ENCODE results near the gene FBXL7. TPM values are rescaled to one million over a fixed set of nuclear protein-coding genes. Genes with fewer than 3 reads are reported as not detected.
A peak's percentile ranks its signal among the peaks of the same experiment; 100 is the strongest.

The FBXL7 gene
- total and polyA plus RNA-seq, 2 donors (not counting 3 experiments of a cell fraction or from before 2014, with no cell fraction given) = 23.5 to 32.2 TPM

GRCh38 chr5:15645381-15646160 lies 145.6 kb downstream of the FBXL7 start:
- ChIA-PET POLR2A (no interaction called here), CTCF (interaction anchor here (0.6 to 1.6 kb wide), 7 partner anchors 10 to 74 kb away, joined by 3 to 5 read pairs (median 3); no protein-coding TSS in a partner anchor)
- H3K9ac ChIP-seq (replicated peaks; ENCODE audit: extremely low read depth, insufficient read depth, low read length) = no peak overlapping the region
- peak overlapping the region; percentile 23 for H3K4me2 ChIP-seq (ENCODE audit: insufficient read depth, low read length)
- TF ChIP-seq FOS (IDR thresholded peaks at IDR 0.05; ENCODE audit: borderline replicate concordance, insufficient read depth, low read length) (peak; percentile 71), CTCF (IDR thresholded peaks at IDR 0.05; ENCODE audit: extremely low read depth in 1 of 2, insufficient read depth in 1 of 2, low read depth in 1 of 2, low read length in 2 of 2) (no peak), MAX (IDR thresholded peaks at IDR 0.05; ENCODE audit: insufficient read depth, insufficient read length) (peak; percentile 50), JUN (IDR thresholded peaks at IDR 0.05; ENCODE audit: borderline replicate concordance, insufficient read depth, insufficient read length, low read depth) (peak; percentile 63), EZH2 (IDR thresholded peaks at IDR 0.05; ENCODE audit: borderline replicate concordance, low read depth, low read length, severe bottlenecking) (no peak), MYC (IDR thresholded peaks at IDR 0.05; ENCODE audit: low read depth, low read length) (no peak), POLR2A (IDR thresholded peaks at IDR 0.05; ENCODE audit: low read depth, low read length) (no peak), POLR2AphosphoS5 (IDR thresholded peaks at IDR 0.05; ENCODE audit: insufficient read depth, low read depth, low read length) (no peak), GATA2 (IDR thresholded peaks at IDR 0.05; ENCODE audit: insufficient read depth, insufficient read length, low read depth, low read length) (peak; percentile 16)
- no peaks in the 10 kb centered on the region for H3K9me3 ChIP-seq (replicated peaks; ENCODE audit: control insufficient read depth, insufficient read depth, low read length)
- peaks cover 21% of the 10 kb centered on the region for H3K4me1 ChIP-seq (ENCODE audit: control insufficient read depth, extremely low read depth, insufficient read depth, low read length)
- H3K79me2 ChIP-seq (ENCODE audit: control insufficient read depth, insufficient read depth, low read length) = peaks cover 17% of the 10 kb centered on the region
- no peak overlapping the region for H3K27ac ChIP-seq (ENCODE audit: insufficient read depth, low read depth, low read length)
- no peaks in the 10 kb centered on the region for H3K9me1 ChIP-seq (replicated peaks; ENCODE audit: control insufficient read depth, extremely low read depth, insufficient read depth, low read length)
- DNase-seq (ENCODE audit: low read depth, low spot score) (peak; percentile 74), FAIRE-seq (peak; percentile 87)
- H4K20me1 ChIP-seq (replicated peaks; ENCODE audit: control insufficient read depth, extremely low read depth, insufficient read depth, low read length) = peaks cover 4% of the 10 kb centered on the region
- no peaks in the 10 kb centered on the region for H3K27me3 ChIP-seq (ENCODE audit: control insufficient read depth in 2 of 2, insufficient read depth in 2 of 2, low read length in 2 of 2)
- dilution Hi-C loops (cut with MboI; ENCODE audit: extremely low pct_ligation_motif_present, low sequenced_read_pairs) (no loop called here), intact Hi-C loops (cut with micrococcal nuclease) (loop anchor here (2.0 kb wide), 1 partner anchor 19 kb away; no protein-coding TSS in a partner anchor)
- H2AFZ ChIP-seq (ENCODE audit: low read depth, low read length) = no peak overlapping the region
- BruUV-seq (replicated peaks) = no TSS peak
- H3K36me3 ChIP-seq (ENCODE audit: control insufficient read depth in 2 of 2, extremely low read depth in 1 of 2, insufficient read depth in 2 of 2, low read length in 2 of 2) = no peaks in the 10 kb centered on the region
- H3K4me3 ChIP-seq (replicated peaks in 1 of 3; ENCODE audit: insufficient read depth in 1 of 3, low read depth in 1 of 3, low read length in 3 of 3) = no peak overlapping the region

All from endothelial cell of umbilical vein (primary cell).